Endothelial cell of umbilical vein (primary cell): Measurements from ENCODE around the gene CAMTA2. TPM values are rescaled to one million over a fixed set of nuclear protein-coding genes. Genes with fewer than 3 reads are reported as not detected.

Experiments
- BruUV-seq: library from RNA; stranded (reverse); fragments of 400-500 nt; replicated peaks from 2 replicates; lab custom pipeline; 2021; lab: Mats Ljungman, UMichigan
- CTCF ChIA-PET: fragments of 300-600, 350-600 bp; sonication (Branson Sonifier 250); formaldehyde crosslinking; loops from one replicate; lab custom pipeline; 2021; ENCODE audit warnings: antibody characterized with exemption, inconsistent platforms; lab: Charles Lee
- POLR2A ChIA-PET: fragments of 300-600, 350-600 bp; sonication (Branson Sonifier 250); formaldehyde crosslinking; loops from one replicate; lab custom pipeline; 2021; ENCODE audit warnings: antibody characterized with exemption, inconsistent platforms; lab: Charles Lee
- DNase-seq: peaks from one replicate; pipeline ENCODE4 v3.0.0-alpha.2; 2011; ENCODE audit warnings: low read depth, low spot score
- FAIRE-seq: peaks from 2 replicates; lab custom pipeline; 2011; peaks lifted over from hg19 to GRCh38; lab: Jason Lieb, UNC
- H2AFZ ChIP-seq: 2 replicates; pipeline ENCODE4 v1.6.0; 2012; ENCODE audit warnings: low read depth, low read length, control low read depth, inconsistent platforms
- H3K27ac ChIP-seq: 2 replicates; pipeline ENCODE4 v1.5.1; 2011; ENCODE audit warnings: low read depth, mild to moderate bottlenecking, control low read depth, low read length, moderate library complexity; ENCODE audit not compliant: insufficient read depth
- H3K27me3 ChIP-seq, 2 experiments: 2 replicates each; pipeline versions ENCODE4 v1.6.0 to v1.6.1; 2011; ENCODE audit warnings: low read length in 2 of 2, mixed read lengths in 1 of 2; ENCODE audit not compliant: control insufficient read depth in 2 of 2, insufficient read depth in 2 of 2
- H3K36me3 ChIP-seq, 2 experiments: 2 replicates in 1 of 2; 3 replicates in 1 of 2; pipeline ENCODE4 v1.5.1; 2011; ENCODE audit warnings: low read length in 2 of 2, mild to moderate bottlenecking in 1 of 2, moderate library complexity in 1 of 2; ENCODE audit not compliant: control insufficient read depth in 2 of 2, insufficient read depth in 2 of 2; ENCODE audit errors: extremely low read depth in 1 of 2
- H3K4me1 ChIP-seq: 3 replicates; pipeline ENCODE4 v1.5.1; 2011; ENCODE audit warnings: mild to moderate bottlenecking, low read length; ENCODE audit not compliant: control insufficient read depth, insufficient read depth; ENCODE audit errors: extremely low read depth
- H3K4me2 ChIP-seq: 2 replicates; pipeline ENCODE4 v1.6.1; 2011; ENCODE audit warnings: low read length, control low read depth, mixed read lengths; ENCODE audit not compliant: insufficient read depth
- H3K4me3 ChIP-seq, 3 experiments: fragments of 200-600 bp in 1 of 3; sonication (generic), shearing (Covaris generic) in 1 of 3; replicated peaks in 1 of 3; 2 replicates each; pipeline ENCODE4 v1.5.1; 2011 to 2016; ENCODE audit warnings: control low read depth in 3 of 3, low read length in 3 of 3, mild to moderate bottlenecking in 2 of 3, inconsistent platforms in 1 of 3, low read depth in 1 of 3, moderate library complexity in 1 of 3; ENCODE audit not compliant: insufficient read depth in 1 of 3
- H3K79me2 ChIP-seq: 2 replicates; pipeline ENCODE4 v1.6.0; 2012; ENCODE audit warnings: low read length, inconsistent platforms; ENCODE audit not compliant: control insufficient read depth, insufficient read depth
- H3K9ac ChIP-seq: replicated peaks from 2 replicates; pipeline ENCODE3; 2011; ENCODE audit warnings: low read length, control low read depth; ENCODE audit not compliant: insufficient read depth; ENCODE audit errors: extremely low read depth
- H3K9me1 ChIP-seq: replicated peaks from 3 replicates; pipeline ENCODE4 v1.6.0; 2011; ENCODE audit warnings: mild to moderate bottlenecking, low read length; ENCODE audit not compliant: control insufficient read depth, insufficient read depth; ENCODE audit errors: extremely low read depth
- H3K9me3 ChIP-seq: replicated peaks from 2 replicates; pipeline ENCODE4 v1.5.1; 2012; ENCODE audit warnings: low read length, inconsistent platforms; ENCODE audit not compliant: control insufficient read depth, insufficient read depth
- H4K20me1 ChIP-seq: replicated peaks from 2 replicates; pipeline ENCODE3; 2011; ENCODE audit warnings: mild to moderate bottlenecking, low read length; ENCODE audit not compliant: control insufficient read depth, insufficient read depth; ENCODE audit errors: extremely low read depth
- CTCF ChIP-seq, 2 donors: IDR thresholded peaks; 1 replicate in 1 of 2; 2 replicates in 1 of 2; pipeline ENCODE4 v1.5.1; 2011; ENCODE audit warnings: low read length in 2 of 2, mild to moderate bottlenecking in 2 of 2, moderate library complexity in 2 of 2, control low read depth in 1 of 2, inconsistent platforms in 1 of 2, low read depth in 1 of 2; ENCODE audit not compliant: insufficient read depth in 1 of 2; ENCODE audit errors: extremely low read depth in 1 of 2
- EZH2 ChIP-seq: IDR thresholded peaks from 2 replicates; pipeline ENCODE4 v1.6.1; 2012; ENCODE audit warnings: borderline replicate concordance, low read depth, mild to moderate bottlenecking, moderate library complexity, low read length, inconsistent platforms; ENCODE audit not compliant: severe bottlenecking
- FOS ChIP-seq: IDR thresholded peaks from 2 replicates; pipeline ENCODE4 v1.6.1; 2011; ENCODE audit warnings: mild to moderate bottlenecking, low read length, moderate library complexity, borderline replicate concordance; ENCODE audit not compliant: insufficient read depth
- JUN ChIP-seq: IDR thresholded peaks from 2 replicates; pipeline ENCODE4 v1.6.1; 2011; ENCODE audit warnings: borderline replicate concordance, low read depth; ENCODE audit not compliant: insufficient read length, insufficient read depth
- dilution Hi-C: fragments of 300-500 bp; cut with MboI; formaldehyde crosslinking; loops from one replicate; pipeline ENCODE4 v1.15.0; 2019; ENCODE audit warnings: low sequenced_read_pairs; ENCODE audit not compliant: extremely low pct_ligation_motif_present
- intact Hi-C: fragments of 100-400 bp; cut with micrococcal nuclease; formaldehyde crosslinking; loops from one replicate; pipeline ENCODE4 v1.10.0; 2022
- polyA plus RNA-seq, 4 experiments: library from polyadenylated mRNA; depleted of rRNA in 3 of 4; stranded (reverse) in 3 of 4; unstranded in 1 of 4; fragments of >200 nt; gene quantifications; 2 replicates each; pipeline versions ENCODE4 v1.2.1 to v1.2.3, GENCODE V29; 2011 to 2012; ENCODE audit warnings: missing spikeins in 1 of 4
- total RNA-seq: library from RNA; stranded (reverse); gene quantifications from 2 replicates; pipeline ENCODE4 v1.2.3, GENCODE V29; 2021
- TF ChIP-seq, protein P1 (sequence below): IDR thresholded peaks from 2 replicates; pipeline ENCODE4 v1.6.1; 2011; ENCODE audit not compliant: insufficient read depth, insufficient read length

Gene CAMTA2
- total and polyA plus RNA-seq, 2 donors (not counting 3 experiments of a cell fraction or from before 2014, with no cell fraction given), result 33.8 to 51.0 TPM

- dilution Hi-C loops, result no loop called here
- H3K9me3 ChIP-seq, result no peaks in the 10 kb centered on the region
- FAIRE-seq, result no peak
These were observed 28.1 kb downstream of the CAMTA2 start for GRCh38 chr17:4959261-4959965.

More at GRCh38 chr17:4959261-4959965, 28.1 kb downstream of the CAMTA2 start:
- CTCF ChIA-PET, result interaction anchor here (1.0 kb wide), 1 partner anchor 50 kb away, joined by 4 read pairs; no protein-coding TSS in a partner anchor
- no peaks in the 10 kb centered on the region for H3K4me1 ChIP-seq
- H3K4me2 ChIP-seq, result no peak overlapping the region
- no peaks in the 10 kb centered on the region for H3K79me2 ChIP-seq
- TF ChIP-seq FOS, result no peak
- TF ChIP-seq EZH2, result no peak
- TF ChIP-seq JUN, result no peak
- no peak for TF ChIP-seq CTCF (IDR thresholded peaks at IDR 0.05; ENCODE audit: extremely low read depth in 1 of 2, insufficient read depth in 1 of 2, low read depth in 1 of 2, low read length in 2 of 2)
- TF ChIP-seq, protein P1, sequence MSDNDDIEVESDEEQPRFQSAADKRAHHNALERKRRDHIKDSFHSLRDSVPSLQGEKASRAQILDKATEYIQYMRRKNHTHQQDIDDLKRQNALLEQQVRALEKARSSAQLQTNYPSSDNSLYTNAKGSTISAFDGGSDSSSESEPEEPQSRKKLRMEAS, result no peak
- DNase-seq, result no peak
- H3K27ac ChIP-seq, result no peak overlapping the region
- H2AFZ ChIP-seq, result no peak overlapping the region
- TSS peak; percentile 63 for BruUV-seq
- H4K20me1 ChIP-seq, result no peaks in the 10 kb centered on the region
- no peaks in the 10 kb centered on the region for H3K9me1 ChIP-seq
- POLR2A ChIA-PET, result no interaction called here
- no peak overlapping the region for H3K9ac ChIP-seq
- peaks cover 0 to 7% of the 10 kb centered on the region in 2 experiments for H3K36me3 ChIP-seq
- H3K4me3 ChIP-seq, result no peak overlapping the region
- intact Hi-C loops, result no loop called here
- no peaks in the 10 kb centered on the region for H3K27me3 ChIP-seq
